Measurements from ENCODE around the gene DDB1. TPM values are rescaled to one million over a fixed set of nuclear protein-coding genes. Genes with fewer than 3 reads are reported as not detected.

DDB1 gene
- total RNA-seq, 1 donor from 2014 or later, result 259 TPM

DNA sequence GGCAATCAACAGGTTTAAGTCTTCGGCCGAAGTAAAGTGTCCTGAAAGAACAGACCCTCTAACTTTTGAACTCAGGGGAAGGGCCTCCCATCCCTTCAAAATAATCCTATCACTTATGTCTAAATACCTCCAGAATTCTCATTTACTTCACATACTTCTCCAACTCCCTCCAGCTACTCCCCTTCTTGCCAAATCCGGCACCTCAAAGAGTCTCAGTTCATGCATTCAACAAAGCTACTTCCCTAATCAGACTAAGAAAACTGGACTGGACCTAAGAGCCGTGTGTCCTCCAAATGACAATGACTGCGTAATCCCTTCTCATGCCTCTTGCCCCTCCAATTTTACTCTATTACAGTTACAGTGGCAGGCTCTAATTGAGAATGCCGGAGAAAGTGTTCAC lies 1.3 kb downstream of the DDB1 start:
- Mint-ChIP-seq H3K36me3 (ENCODE audit: unreplicated experiment) (no peaks in the 10 kb centered on the region), H3K4me3 (ENCODE audit: unreplicated experiment) (peak overlapping the region; percentile 99), H3K27me3 (ENCODE audit: unreplicated experiment) (peaks cover 8% of the 10 kb centered on the region), H3K9me3 (ENCODE audit: unreplicated experiment) (peaks cover 9% of the 10 kb centered on the region), H3K27ac (ENCODE audit: unreplicated experiment) (peak overlapping the region; percentile 90), H3K4me1 (ENCODE audit: low read depth, unreplicated experiment) (peaks cover 26% of the 10 kb centered on the region)
- DNase-seq, result no peak
- TF ChIP-seq, protein P1, sequence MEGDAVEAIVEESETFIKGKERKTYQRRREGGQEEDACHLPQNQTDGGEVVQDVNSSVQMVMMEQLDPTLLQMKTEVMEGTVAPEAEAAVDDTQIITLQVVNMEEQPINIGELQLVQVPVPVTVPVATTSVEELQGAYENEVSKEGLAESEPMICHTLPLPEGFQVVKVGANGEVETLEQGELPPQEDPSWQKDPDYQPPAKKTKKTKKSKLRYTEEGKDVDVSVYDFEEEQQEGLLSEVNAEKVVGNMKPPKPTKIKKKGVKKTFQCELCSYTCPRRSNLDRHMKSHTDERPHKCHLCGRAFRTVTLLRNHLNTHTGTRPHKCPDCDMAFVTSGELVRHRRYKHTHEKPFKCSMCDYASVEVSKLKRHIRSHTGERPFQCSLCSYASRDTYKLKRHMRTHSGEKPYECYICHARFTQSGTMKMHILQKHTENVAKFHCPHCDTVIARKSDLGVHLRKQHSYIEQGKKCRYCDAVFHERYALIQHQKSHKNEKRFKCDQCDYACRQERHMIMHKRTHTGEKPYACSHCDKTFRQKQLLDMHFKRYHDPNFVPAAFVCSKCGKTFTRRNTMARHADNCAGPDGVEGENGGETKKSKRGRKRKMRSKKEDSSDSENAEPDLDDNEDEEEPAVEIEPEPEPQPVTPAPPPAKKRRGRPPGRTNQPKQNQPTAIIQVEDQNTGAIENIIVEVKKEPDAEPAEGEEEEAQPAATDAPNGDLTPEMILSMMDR (IDR thresholded peaks at IDR 0.05; ENCODE audit: partially characterized antibody, unreplicated experiment), result no peak

DNA sequence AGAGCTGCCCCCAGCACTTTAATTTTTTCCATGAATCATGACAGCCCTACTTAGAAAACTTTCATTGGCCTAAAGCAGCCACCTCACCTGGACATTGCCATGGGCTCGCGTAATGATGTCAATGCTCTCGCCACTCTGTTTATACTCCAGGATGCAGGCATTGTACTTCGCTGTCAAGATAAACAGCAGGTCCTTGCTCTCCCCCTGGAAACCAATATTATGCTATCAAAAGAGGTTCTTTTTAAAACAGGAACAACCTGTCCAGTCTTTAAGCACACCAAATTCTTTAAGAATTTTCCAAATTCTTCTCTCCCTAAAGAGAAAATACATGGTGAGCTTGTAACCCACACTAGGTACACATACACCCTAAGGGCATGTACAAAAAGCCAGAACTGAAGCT lies 3.0 kb downstream of the DDB1 start:
- peaks cover 6% of the 10 kb centered on the region for H3K27me3 Mint-ChIP-seq (ENCODE audit: unreplicated experiment)
- no peaks in the 10 kb centered on the region for H3K36me3 Mint-ChIP-seq (ENCODE audit: unreplicated experiment)
- peak overlapping the region; percentile 14 for H3K4me3 Mint-ChIP-seq (ENCODE audit: unreplicated experiment)
- peaks cover 9% of the 10 kb centered on the region for H3K9me3 Mint-ChIP-seq (ENCODE audit: unreplicated experiment)
- TF ChIP-seq, protein P1 (IDR thresholded peaks at IDR 0.05; ENCODE audit: partially characterized antibody, unreplicated experiment), result no peak
- peaks cover 23% of the 10 kb centered on the region for H3K4me1 Mint-ChIP-seq (ENCODE audit: low read depth, unreplicated experiment)
- no peak overlapping the region for H3K27ac Mint-ChIP-seq (ENCODE audit: unreplicated experiment)
- DNase-seq, result no peak

- Mint-ChIP-seq H3K4me1 (ENCODE audit: low read depth, unreplicated experiment) (peaks cover 20% of the 10 kb centered on the region), H3K27me3 (ENCODE audit: unreplicated experiment) (peaks cover under 1% of the 10 kb centered on the region), H3K4me3 (ENCODE audit: unreplicated experiment) (peak overlapping the region; percentile 46), H3K9me3 (ENCODE audit: unreplicated experiment) (peaks cover 8% of the 10 kb centered on the region), H3K36me3 (ENCODE audit: unreplicated experiment) (no peaks in the 10 kb centered on the region), H3K27ac (ENCODE audit: unreplicated experiment) (peak overlapping the region; percentile 70)
- no peak for DNase-seq
- TF ChIP-seq, protein P1 (IDR thresholded peaks at IDR 0.05; ENCODE audit: partially characterized antibody, unreplicated experiment), result no peak
These were observed 4.6 kb downstream of the DDB1 start for GRCh38 chr11:61328351-61328750.

GRCh38 chr11:61327669-61328071 lies 5.2 kb downstream of the DDB1 start:
- TF ChIP-seq, protein P1 (IDR thresholded peaks at IDR 0.05; ENCODE audit: partially characterized antibody, unreplicated experiment), result no peak
- H3K27ac Mint-ChIP-seq (ENCODE audit: unreplicated experiment), result no peak overlapping the region
- DNase-seq, result no peak
- H3K9me3 Mint-ChIP-seq (ENCODE audit: unreplicated experiment), result peaks cover 6% of the 10 kb centered on the region
- no peaks in the 10 kb centered on the region for H3K36me3 Mint-ChIP-seq (ENCODE audit: unreplicated experiment)
- no peaks in the 10 kb centered on the region for H3K27me3 Mint-ChIP-seq (ENCODE audit: unreplicated experiment)
- H3K4me1 Mint-ChIP-seq (ENCODE audit: low read depth, unreplicated experiment), result peaks cover 20% of the 10 kb centered on the region
- no peak overlapping the region for H3K4me3 Mint-ChIP-seq (ENCODE audit: unreplicated experiment)

DNA sequence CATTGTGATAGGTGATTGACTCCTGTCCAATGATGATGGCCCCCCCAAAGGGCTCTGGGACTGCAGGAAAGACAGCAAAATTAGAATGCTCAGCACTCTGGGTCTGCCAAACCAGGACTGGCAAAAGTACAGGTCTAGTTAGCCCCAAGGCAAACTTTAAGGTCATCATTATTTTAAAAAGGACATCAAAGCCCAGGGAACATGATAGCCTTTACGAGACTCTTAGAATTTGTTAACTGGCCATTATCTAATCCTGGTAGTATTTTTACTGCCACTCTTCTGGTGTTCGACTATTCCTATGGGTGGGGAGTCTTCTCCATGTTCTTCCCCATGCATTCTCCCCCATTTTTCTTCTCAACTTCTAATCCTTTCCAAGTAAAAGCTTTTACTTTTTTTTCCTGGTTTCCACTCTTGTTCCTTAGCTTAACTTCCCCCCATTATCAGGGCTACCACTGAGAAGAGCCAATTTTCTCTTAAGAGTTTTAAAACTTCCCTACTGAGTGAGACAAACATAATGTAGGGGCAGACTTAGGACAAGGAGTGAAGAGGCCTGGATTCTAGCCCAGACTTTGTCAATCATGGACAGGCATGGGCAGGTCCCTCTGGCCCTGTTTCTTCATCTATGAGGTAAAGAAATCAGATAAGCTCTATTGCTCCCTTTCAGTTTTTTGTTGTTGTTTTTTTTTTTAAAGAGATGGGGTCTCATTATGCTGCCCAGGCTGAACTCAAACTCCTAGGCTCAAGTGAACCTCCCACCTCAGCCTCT lies 7.1 kb downstream of the DDB1 start:
- Mint-ChIP-seq H3K4me1 (ENCODE audit: low read depth, unreplicated experiment) (peaks cover 5% of the 10 kb centered on the region), H3K27ac (ENCODE audit: unreplicated experiment) (no peak overlapping the region), H3K36me3 (ENCODE audit: unreplicated experiment) (no peaks in the 10 kb centered on the region), H3K9me3 (ENCODE audit: unreplicated experiment) (no peaks in the 10 kb centered on the region), H3K27me3 (ENCODE audit: unreplicated experiment) (peaks cover 2% of the 10 kb centered on the region), H3K4me3 (ENCODE audit: unreplicated experiment) (no peak overlapping the region)
- DNase-seq, result no peak
- TF ChIP-seq, protein P1 (IDR thresholded peaks at IDR 0.05; ENCODE audit: partially characterized antibody, unreplicated experiment), result no peak

All from glutamatergic neuron (in vitro differentiated cells).